HG03280 (cell line): ENCODE results near the gene POLR3H.

Source experiments
- ATAC-seq: cut with Tn5 transposase; IDR thresholded peaks from one replicate; pipeline ENCODE4 v1.9.1; 2021; ENCODE audit warnings: mild to moderate bottlenecking, moderate library complexity; ENCODE audit not compliant: unreplicated experiment

Gene POLR3H

GRCh38 chr22:41539146-41540005, 4.9 kb downstream of the POLR3H start:
- no peak for ATAC-seq

- no peak for ATAC-seq
Observed at GRCh38 chr22:41538583-41538982, 5.7 kb downstream of the POLR3H start.

GRCh38 chr22:41537203-41537602, 7.1 kb downstream of the POLR3H start:
- no peak for ATAC-seq

DNA sequence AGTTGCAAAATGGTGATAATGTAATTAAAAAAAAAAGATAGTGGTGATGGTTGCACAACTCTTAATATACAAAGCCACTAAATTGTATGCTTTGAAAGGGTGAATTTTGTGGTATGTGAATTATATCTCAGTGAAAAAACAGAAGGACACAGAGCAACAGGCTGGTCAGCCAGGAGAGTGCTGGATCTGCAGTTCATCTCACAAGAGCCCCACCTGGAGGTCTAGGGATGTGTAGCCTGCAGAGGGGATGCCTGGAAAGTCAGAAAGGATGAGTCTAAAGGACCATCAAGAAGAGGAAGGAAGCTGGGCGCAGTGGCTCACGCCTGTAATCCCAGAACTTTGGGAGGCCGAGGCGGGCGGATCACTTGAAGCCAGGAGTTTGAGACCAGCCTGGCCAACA, 9.0 kb downstream of the POLR3H start:
- ATAC-seq = no peak

GRCh38 chr22:41534219-41534618, 10.1 kb downstream of the POLR3H start:
- no peak for ATAC-seq

DNA sequence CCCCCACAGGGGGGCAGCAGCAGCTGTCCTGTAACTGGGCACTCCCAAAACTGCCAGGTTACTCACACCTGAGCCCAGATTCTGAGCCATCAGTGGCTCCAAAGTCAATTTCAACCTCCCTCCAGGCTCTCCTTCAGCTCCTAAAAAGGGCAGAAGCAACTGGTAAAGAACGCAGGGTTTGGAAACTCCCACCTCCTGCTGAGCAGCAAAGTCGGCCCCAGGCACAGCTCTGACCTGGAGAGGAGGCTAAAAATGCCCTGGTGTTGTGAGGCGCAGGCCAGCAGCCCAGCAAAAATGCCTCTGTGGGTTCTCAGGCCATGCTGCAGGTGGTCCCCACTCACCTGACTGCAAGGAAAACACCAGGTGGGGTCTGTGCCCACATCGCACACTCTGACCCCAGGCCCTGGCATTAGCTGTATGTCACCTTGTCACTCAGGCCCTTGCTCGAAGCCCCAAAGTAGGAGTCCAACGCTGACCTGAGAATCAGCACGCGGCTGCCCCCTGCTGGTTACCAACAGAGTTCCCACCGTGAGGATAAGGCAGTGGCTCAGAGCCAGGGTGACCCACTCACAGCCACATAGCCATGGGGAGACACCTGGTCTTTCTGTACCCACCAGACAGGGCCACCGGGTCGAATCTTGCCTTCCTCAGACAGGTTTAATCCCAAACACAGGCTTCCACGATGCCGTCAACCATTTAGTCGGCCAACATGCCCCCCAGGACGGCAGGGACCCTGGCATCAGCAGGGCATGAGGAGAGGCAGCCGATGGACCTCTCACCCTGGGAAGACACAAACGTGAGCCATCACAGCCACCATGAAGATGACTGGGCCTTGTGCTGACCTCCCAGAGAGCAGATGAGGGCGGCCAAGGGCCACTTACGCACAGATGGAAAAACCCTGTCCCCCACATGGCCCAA, 11.1 kb downstream of the POLR3H start:
- ATAC-seq = no peak

DNA sequence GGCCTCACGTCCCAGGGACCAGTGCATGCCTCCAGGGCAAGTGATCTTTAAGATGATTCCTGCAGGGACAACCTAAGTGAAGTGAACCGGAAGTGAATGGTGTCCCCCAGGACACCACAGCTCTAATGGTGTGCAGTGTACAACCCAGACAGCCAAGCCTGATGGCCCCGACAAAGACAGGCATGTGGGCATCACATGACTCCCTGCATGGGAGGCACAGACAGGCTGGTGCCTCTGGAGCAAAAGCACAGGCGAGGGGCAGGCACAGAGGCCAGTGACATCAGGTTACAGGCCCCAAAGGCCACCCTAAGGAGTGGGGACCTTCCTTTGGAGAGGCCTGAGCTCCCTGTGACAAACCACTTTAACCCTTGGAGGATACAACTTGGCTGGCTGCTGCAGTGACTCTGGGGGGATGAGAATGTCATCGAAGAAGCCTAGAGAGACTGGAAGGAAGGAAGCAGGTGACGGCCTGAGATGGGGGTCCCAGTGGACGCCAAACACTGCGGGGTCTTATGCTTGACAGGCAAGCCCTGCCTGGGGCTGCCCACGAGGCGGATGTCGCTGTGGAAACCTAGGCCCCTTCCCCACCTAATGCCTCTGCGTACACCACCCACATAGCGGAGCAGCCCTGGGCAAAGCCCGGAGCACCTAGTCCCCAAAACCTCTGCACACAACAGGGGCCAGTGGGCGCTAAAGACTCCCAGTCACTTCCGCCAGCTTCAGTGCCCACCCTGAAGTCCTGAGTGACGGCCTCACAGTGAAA, 12.4 kb downstream of the POLR3H start:
- no peak for ATAC-seq

GRCh38 chr22:41530890-41531714, 13.2 kb downstream of the POLR3H start:
- no peak for ATAC-seq

GRCh38 chr22:41528938-41529561, 15.2 kb downstream of the POLR3H start:
- ATAC-seq = no peak

GRCh38 chr22:41528132-41528766, 16.0 kb downstream of the POLR3H start:
- ATAC-seq = no peak

GRCh38 chr22:41526830-41527799, 17.2 kb downstream of the POLR3H start:
- no peak for ATAC-seq

GRCh38 chr22:41526226-41526829, 17.9 kb downstream of the POLR3H start:
- no peak for ATAC-seq

DNA sequence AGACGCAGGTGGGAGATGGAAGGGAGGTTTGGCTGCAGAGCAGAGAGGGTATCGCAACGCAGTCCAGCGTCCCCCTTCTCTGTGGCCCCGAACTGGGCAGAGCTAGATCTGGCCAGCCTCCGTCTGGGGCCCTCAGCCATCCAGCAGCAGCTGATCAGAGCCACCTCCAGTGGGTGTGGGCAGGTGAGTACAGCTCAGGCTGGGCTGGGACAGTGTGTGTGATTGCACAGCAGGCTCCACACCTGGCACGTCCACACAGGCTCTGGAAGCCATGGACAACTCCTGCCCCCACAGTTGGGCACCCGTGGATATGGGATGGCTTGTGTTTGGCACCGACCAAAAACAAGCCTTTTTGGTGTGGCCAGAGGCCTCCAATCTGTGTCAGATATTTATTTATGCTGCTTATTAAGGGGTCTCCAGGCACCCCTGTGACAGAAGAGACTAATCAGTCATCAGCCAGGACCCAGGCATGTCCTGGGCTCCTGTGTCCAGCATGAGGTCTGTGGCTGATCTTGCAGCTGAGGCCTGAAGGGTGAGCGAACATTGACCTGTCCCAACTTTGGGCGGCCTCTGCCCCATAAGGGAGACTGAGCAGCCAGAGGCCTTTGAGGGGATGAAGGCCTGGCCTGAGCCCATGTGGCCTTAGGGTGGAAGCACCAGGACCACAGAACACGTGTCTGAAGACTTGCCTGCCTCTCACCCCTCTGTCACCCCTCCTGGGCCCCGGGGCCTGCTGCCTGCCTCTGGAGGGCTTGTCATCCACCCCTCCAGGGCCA, 18.6 kb downstream of the POLR3H start:
- no peak for ATAC-seq

DNA sequence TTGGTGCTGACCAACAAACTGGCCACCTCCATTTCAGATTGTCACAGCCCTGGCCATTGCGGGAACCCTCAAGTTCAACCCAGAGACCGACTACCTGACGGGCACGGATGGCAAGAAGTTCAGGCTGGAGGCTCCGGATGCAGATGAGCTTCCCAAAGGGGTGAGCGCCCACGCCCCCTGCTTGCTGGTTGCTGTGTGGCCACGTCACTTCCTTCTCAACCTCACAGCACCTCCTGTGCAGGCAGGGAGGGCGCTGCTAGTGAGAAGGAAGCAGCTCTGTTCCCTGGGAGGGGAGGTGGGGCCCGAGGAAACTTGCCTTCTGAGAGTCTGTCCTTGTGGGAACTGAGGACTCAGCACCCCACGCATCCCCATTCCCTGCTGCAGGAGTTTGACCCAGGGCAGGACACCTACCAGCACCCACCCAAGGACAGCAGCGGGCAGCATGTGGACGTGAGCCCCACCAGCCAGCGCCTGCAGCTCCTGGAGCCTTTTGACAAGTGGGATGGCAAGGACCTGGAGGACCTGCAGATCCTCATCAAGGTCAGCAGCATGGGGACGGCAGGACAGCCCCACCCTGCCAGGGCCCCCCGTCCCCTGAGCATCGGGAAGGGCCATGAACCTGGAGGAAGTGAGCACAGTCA, 19.3 kb downstream of the POLR3H start:
- no peak for ATAC-seq

GRCh38 chr22:41524251-41524661, 20.0 kb downstream of the POLR3H start:
- no peak for ATAC-seq

GRCh38 chr22:41523464-41524221, 20.6 kb downstream of the POLR3H start:
- no peak for ATAC-seq
